HG03196 (cell line): ENCODE results near the gene ADAMTS20.
"Not testable (repeated sequence)": the region's sequence is repeated elsewhere in the genome, so short reads cannot be mapped to it uniquely, and the experiment has no call there.

Experiments
- ATAC-seq: cut with Tn5 transposase; IDR thresholded peaks from one replicate; pipeline ENCODE4 v1.9.1; 2021; ENCODE audit not compliant: unreplicated experiment

ADAMTS20 gene, protein sequence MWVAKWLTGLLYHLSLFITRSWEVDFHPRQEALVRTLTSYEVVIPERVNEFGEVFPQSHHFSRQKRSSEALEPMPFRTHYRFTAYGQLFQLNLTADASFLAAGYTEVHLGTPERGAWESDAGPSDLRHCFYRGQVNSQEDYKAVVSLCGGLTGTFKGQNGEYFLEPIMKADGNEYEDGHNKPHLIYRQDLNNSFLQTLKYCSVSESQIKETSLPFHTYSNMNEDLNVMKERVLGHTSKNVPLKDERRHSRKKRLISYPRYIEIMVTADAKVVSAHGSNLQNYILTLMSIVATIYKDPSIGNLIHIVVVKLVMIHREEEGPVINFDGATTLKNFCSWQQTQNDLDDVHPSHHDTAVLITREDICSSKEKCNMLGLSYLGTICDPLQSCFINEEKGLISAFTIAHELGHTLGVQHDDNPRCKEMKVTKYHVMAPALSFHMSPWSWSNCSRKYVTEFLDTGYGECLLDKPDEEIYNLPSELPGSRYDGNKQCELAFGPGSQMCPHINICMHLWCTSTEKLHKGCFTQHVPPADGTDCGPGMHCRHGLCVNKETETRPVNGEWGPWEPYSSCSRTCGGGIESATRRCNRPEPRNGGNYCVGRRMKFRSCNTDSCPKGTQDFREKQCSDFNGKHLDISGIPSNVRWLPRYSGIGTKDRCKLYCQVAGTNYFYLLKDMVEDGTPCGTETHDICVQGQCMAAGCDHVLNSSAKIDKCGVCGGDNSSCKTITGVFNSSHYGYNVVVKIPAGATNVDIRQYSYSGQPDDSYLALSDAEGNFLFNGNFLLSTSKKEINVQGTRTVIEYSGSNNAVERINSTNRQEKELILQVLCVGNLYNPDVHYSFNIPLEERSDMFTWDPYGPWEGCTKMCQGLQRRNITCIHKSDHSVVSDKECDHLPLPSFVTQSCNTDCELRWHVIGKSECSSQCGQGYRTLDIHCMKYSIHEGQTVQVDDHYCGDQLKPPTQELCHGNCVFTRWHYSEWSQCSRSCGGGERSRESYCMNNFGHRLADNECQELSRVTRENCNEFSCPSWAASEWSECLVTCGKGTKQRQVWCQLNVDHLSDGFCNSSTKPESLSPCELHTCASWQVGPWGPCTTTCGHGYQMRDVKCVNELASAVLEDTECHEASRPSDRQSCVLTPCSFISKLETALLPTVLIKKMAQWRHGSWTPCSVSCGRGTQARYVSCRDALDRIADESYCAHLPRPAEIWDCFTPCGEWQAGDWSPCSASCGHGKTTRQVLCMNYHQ (N-terminal part only)

DNA sequence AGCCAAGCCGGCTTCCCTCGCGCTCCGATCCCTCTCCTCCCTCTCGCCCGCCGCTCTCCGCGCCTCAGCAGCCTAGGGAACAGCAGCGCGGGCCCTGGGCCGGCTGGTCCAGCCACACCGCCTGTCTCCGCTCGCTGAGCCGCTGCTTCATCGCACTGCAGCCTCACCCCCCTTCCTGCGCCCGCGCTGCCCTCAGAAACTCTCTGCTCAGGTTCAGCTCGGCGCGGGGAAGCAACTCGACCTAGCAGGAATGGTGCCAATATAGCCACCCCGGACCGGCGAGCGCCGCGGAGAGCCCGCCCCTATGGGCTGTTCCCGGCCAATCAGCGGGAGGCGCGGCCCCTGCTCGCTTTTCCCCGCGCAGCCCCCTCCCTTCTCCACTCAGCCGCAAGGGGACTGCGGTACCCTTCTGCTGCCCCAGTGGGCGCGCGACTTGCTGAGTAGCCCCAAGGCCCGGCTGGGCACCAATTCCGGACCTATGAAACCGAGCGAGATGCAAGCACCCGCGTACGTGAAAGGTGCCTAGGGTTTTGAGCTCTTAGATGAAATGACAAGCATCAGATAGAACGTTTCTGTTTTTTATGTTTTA is at the start of gene ADAMTS20:
Gene ADAMTS20, minus strand, starts transcription at position 233 of the 589 bp plus-strand sequence. CDS start 282 bp downstream, outside the sequence.
- ATAC-seq = no peak

DNA sequence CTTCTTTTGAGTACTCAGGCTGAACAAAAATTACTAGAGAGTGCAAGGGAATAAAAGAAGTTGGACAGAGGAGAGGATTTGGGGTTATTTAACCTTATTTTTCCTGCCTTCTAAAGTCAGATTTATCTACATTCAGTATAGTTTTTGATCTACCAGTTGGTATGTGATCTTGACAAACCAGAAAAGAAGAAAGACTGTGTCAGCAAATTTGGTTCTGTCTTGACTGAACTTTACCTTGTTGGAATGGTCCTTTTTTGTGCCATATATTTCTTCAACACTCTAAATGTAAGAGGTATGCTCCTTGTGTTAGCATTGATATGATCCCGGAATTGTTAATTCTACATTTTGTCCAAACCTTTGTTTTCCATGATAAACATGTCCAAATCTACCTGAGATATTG is 47.7 kb upstream of the ADAMTS20 start:
- no peak for ATAC-seq

DNA sequence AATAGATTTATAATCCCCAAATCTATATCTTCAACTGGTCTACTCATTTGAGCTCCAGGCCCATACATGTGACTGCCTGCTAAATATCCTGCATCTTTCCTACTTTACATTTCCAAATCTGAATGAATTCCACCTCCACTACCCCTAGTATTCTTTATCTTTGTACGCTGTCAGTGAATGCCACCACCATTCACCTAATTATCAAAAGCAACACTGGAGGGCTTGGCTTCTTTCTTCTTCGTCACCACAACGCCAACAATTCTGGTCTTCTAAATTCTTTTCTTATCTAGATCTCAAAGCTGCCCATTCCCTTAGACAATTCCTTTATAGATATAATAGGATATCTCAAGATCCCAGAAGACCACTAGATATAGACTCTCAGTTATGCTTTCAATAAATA is 47.1 kb upstream of the ADAMTS20 start:
- ATAC-seq = no peak

DNA sequence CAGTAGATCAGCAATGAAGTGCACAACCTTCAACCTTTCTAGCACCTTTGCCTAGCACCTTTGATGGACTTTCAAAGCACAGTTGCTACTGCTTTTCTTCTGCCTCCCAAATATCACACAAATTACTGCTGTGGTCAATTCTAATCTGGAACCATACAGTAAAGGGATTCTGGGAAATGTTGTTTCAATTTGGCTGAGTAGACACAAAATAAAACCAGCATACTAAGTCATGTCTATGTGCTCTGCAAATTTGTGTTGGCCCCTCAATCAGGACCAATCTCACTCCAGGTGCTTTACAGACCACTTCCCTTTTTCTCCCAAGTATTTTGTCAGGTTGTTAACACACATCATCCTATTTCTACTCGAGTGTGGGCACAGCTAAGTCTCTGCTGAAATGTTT is 38.3 kb upstream of the ADAMTS20 start:
- ATAC-seq = no peak

DNA sequence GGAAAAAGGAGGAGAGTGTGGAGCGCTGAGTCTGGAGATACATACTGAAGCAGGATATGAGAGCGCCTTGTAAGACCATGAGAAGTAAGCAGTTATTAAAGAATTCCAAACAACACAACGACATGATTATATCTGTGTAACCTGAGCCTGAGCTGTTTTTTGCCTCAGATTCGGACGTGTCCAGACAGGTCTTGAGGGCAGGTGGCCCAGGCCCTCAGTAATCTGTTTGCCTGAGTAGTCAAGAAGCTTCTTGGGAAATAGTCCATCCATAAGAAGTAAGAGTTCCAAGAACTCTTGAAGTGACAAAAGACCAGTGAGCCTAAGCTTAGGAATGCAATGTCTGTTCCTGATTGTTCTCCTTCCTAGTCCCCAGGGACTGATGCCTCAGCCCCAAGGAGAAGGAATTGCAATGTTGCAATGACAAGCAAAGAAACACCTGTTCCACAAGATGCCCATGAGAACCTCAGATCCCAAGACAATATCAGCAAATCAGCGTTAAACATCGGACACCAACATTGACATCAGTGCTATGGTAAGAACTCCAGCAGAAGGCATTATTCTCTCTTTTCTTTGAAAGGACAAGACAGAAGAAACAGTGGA is 34.7 kb upstream of the ADAMTS20 start:
- no peak for ATAC-seq

DNA sequence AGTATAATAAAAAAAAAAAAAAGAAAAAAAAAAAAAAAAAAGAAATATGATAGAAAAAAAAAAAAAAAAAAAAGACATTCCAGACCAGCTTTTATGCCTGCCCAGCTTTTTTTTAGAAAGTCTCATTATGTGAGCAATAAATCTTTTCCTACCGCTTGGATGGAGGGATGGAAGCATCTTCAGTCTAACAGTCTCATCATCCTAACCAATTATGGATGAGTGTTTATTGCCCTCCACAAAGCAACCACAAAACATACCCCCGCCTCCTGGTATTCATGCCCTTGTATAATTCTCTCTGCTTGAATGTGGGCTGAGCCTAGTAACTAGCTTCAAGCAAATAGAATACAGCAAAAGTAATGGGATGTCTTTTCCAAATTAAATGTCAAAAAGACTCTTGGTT is 33.7 kb upstream of the ADAMTS20 start:
- no peak for ATAC-seq

DNA sequence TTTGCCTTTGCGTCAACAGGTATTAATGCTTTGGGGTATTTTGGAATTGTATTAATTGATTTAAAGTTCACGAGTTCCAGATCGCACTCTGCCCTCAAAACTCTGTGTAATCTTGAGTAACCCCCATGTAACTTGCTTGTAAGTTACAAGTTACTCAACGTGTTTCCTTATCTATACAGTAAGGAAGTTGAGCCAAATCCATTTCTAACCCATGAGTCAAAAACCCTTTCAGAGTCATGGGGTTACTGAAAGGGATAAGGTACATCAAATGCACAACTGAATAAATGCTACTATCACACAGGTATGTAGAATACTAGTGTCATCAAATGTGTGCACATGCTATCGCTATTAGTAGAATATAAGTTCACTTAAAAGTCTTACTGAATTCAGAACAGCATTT is 28.6 kb upstream of the ADAMTS20 start:
- no peak for ATAC-seq

DNA sequence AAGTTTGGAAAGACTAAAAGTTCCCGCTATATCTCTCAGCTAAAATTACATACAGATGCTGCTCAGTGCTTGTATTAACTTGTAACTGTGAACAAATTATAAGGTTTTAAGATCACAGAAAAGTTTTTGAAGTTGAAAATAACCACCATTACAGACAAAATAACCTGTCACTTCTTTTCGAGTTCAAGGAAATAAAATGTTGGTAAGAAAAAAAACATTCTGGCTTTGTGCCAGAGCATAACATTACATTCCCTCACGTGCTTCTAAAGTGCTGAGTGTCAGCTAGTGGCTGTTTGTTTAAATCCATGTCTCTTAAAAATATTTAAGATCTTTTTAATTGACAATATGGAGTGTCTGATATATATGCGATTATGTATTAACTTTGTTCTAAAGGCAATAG is 27.2 kb upstream of the ADAMTS20 start:
- no peak for ATAC-seq

DNA sequence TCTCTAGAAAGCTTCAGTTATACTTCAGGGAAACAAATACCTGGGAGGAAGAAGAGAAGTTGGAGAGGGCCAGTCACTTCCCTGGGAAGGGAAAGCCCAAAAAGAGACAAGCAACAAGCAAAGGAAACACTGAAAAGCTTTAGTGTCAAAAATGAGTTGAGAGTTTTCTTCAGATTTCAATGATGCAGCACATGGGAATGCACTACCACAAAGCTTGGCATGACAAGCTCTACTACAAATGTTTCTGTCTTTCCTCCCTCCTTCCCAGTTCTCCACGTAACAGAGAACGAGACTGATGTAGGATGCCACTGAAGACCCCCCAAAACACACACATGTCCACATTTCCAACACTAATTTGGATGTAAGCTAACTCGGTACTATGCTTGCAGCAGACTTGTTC is 26.8 kb upstream of the ADAMTS20 start:
- ATAC-seq = no peak

DNA sequence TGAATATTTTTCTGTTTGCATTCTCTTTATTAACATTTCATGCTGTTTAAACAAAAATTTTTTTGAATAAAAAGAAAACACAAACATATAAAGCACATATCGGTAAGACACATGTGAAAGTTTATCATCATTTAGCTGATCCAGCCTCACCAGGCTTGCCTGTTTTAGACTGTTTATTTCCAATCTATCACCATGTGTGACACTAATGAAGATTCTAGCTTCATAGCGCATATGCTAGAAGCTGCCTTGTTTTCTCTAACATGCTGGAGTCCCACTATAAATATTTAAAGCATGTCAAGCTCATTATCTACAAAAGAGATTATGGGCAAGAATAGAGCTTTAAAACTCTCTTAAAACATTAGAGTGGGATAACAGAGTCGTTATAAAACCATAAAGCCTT is 25.4 kb upstream of the ADAMTS20 start:
- no peak for ATAC-seq

DNA sequence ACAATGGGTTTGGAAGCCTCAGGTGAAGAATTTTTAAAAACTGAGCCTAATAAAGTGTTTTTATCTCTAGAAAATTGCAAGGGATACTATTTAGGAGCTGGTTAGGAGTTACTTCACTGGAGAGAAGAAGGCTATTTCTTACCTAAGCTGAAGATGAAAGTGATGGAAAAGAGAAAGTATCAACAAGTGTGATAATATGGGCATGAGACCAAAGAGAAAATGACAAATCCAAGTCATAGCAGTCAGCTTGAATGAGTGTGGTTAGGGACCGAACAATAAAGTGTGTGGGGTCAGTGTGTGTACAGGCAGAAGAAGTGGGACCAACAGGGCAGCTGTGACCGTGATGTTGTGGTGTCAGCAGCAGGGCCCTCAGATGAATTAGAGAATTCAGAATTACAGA is 24.2 kb upstream of the ADAMTS20 start:
- no peak for ATAC-seq

DNA sequence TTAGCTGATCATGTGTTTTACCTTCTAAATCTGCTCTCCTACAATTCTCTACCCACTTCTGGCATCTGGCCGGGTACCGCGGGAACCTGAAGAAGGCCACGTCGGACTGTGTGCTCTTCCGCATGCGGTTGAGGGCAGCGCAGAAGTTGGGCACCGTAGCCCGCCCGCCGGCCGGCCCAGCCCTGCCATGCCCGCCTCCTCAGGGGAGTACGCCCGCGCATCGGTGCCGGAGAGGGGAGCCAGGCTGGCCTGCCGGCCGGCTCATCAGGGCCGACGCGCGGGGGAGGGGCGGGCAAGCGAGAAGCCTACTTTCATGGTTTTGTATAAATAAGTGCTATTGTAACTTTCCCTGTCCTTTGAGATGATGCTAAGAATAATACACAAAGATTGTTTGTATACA is 19.9 kb upstream of the ADAMTS20 start:
- ATAC-seq = no peak

DNA sequence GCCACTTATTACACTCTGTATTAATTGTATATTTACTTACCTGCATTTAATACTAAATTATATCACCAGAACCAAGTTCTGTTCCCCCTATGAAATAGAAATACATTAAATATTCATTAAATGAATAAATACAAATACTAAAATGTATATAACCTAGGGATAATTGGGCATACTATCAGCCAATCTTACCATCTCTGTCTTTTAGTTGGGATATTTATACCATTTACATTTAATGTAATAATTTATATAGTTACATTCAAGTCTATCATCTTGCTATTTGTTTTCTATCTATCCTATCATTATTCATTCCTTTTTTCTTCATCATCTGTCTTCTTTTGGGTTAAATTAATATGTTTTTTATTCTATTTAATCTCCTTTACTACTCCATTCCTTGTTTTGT is 4.1 kb upstream of the ADAMTS20 start:
- ATAC-seq = no peak

DNA sequence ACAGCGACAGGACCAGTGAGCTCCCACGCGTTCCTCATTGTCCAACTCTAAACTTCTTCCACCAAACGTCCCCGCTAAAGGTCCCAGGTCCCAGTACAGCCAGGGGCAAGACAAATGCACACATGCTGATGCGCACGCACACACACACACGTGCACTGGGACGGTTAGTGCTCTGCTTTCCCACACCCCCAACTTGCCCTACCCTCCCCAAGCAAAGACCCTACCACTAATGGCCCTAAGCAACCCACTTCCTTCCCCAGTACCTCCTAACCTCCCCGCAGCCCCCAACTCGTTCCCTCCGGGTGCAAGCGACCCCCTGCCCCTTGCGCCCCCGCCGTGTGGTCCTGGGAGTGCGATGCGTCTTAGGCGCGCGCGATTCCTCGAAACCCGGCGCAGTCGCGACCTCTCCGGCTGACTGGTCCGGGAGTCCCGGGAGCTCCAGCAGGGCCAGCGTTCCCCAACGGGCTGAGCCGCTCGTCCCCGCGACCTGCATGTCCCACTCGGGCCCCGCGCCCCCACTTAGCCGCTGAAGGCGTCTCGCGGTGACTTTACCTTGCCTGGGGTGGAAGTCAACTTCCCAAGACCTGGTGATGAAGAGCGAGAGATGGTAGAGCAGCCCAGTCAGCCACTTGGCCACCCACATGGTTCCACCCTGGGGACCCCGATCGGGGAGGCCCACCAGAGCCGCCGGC is 578 bp downstream of the ADAMTS20 start:
- no peak for ATAC-seq

DNA sequence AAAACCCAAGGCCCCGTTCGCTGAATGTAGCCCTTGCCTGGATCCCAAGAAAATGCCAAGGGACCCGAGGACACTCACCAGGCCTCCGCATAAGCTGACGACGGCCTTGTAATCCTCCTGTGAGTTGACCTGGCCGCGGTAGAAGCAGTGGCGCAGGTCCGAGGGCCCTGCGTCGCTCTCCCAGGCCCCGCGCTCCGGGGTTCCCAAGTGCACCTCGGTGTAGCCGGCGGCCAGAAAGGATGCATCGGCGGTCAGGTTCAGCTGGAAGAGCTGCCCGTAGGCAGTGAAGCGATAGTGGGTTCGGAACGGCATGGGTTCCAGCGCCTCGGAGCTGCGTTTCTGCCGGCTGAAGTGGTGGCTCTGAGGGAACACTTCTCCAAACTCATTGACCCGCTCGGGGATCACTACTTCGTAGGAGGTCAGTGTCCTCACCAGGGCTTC is 1.2 kb downstream of the ADAMTS20 start:
- no peak for ATAC-seq

DNA sequence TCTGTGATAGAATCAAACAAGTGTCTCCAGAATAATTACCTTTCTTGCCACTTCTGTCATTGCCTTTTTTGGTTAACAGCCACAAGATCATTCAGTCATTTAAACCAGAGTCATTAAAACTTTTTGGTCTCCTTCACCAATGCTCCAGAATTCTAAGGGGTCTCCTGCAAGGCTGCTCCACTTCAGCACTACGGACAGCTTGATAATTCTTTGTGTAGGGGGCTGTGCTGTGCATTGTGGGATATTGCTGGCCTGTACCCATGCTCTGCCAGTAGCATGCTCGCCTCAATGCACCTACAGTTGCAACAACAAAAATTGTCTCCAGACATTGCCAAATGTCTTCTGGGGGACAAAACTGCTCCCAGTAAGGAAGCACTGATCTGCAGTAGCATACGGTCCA is 7.3 kb downstream of the ADAMTS20 start:
- ATAC-seq = no peak

DNA sequence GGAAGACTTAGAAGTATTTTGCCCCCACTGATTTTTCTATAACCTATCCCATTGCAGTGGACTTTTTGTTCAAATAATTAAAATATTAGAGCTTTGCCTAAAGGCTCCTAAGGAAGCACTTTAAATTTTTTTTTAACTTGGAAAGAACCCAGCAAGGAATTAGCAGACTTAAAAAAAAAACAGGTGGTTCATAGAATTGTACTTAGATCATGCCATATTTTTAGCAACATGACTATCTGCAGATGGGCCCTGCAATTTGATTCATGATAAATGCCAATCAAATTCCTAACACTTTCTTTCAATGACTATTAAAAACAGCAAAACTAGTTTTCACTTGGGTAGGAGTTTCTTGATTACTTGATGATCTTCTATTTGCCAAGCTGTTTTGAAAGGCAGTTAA is 11.5 kb downstream of the ADAMTS20 start:
- no peak for ATAC-seq

DNA sequence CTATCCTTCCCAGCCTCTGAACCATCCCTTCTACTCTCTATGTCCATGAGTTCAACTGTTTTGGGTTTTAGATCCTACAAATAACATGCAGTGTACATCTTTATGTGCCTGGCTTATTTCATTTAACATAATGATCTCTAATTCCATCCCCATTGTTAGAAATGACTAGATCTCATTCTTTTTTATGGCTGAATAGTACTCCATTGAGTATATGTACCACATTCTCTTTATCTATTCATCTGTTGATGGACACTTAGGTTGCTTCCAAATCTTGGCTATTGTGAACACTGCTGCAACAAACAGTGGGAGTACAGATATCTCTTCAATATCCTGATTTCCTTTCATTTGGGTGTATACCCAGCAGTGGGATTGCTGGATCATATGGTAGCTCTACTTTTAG is 14.3 kb downstream of the ADAMTS20 start:
- ATAC-seq = not testable (repeated sequence)

DNA sequence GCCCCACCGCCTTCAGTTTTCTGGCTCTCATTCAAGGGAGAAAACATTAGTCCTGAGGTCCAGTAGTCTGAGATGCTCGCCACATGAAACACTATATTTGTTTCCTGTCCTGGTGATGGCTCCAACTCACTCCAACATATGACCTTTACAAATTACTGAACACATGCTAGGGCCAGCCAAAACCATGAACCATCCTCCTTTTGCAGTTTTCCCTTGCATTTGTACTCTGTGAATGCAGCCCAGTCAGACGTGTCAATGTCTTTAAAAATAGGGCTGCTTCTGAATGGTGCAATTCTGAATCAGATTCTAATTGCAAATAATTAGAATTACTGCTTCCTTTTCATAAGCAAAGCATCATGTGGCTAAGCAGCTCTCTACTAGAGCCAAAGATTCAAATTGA is 36.0 kb downstream of the ADAMTS20 start:
- ATAC-seq = no peak

DNA sequence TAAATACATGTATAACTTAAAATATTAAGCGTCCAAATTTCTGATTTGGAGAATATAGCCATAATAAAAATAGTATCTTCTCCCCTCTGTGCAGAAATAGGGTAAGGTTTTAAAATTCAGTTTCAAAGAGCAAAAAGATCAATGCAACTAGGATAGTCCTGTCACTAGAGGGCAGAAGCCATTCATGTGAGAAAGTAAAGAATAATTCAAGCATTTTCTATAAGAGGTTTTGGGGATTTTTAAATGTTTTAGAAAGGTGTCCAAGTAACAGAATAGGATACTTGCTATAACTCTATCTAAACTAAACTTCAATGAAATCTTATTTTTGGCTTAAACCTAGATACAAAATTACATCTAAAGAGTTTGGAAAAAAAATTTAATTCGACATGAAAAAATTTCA is 50.3 kb downstream of the ADAMTS20 start:
- ATAC-seq = no peak
